GM12873 (cell line): ENCODE data around the gene ABCC9.

Experiments
- CTCF ChIP-seq: IDR thresholded peaks from 2 replicates; pipeline ENCODE4 v1.5.1; 2012; ENCODE audit warnings: low read depth, mild to moderate bottlenecking, moderate library complexity, low read length, control low read depth; ENCODE audit not compliant: insufficient read depth; ENCODE audit errors: missing control alignments

Gene ABCC9

GRCh38 chr12:21893924-21894323 lies 47.3 kb downstream of the ABCC9 start:
- no peak for TF ChIP-seq CTCF

- no peak for TF ChIP-seq CTCF
Measured at GRCh38 chr12:21892341-21892740, 48.9 kb downstream of the ABCC9 start.

GRCh38 chr12:21891751-21892217 lies 49.4 kb downstream of the ABCC9 start:
- TF ChIP-seq CTCF = no peak

- TF ChIP-seq CTCF = no peak
Measured at GRCh38 chr12:21888276-21888863, 52.9 kb downstream of the ABCC9 start.

GRCh38 chr12:21884936-21885335 lies 56.3 kb downstream of the ABCC9 start:
- no peak for TF ChIP-seq CTCF

GRCh38 chr12:21882635-21883034 lies 58.6 kb downstream of the ABCC9 start:
- TF ChIP-seq CTCF = no peak

GRCh38 chr12:21881965-21882364 lies 59.3 kb downstream of the ABCC9 start:
- no peak for TF ChIP-seq CTCF
